ENCODE results near the gene RPL5.

RPL5 gene

DNA sequence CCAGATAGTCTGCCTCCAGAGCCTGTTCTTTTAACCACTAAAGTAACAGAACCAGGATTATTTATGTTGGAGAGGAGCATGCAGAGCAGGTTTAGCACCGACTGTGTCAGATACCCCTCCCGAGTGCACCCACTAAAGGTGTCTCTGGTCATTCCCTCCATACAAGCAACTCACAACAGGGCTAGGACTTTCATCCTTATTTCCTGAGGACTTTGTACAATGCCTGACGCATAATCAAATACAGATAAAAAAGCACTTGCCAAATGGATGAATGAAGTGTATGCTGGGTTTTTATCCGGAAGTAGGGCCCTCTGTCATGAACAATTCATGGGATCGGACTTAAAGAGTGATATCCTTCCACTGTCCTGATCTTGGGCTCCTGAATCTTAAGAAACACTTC lies 26.0 kb downstream of the RPL5 start:
- no peaks in the 10 kb centered on the region; a peak in 1 of 3 replicates for H3K36me3 ChIP-seq (ENCODE audit: control insufficient read depth in 2 of 2, insufficient read depth in 1 of 2, low read length in 2 of 2)
- H3K4me3 ChIP-seq (ENCODE audit: low read depth, low read length) = no peak overlapping the region
- CTCF ChIA-PET = interaction anchor here (0.6 to 9.2 kb wide), 27 partner anchors 11 to 1027 kb away, joined by 3 to 216 read pairs (median 10); no protein-coding TSS in a partner anchor
- H3K9me3 ChIP-seq (ENCODE audit: control insufficient read depth, insufficient read depth, low read depth, low read length) = no peaks in the 10 kb centered on the region
- POLR2A ChIA-PET = no interaction called here
- no peak for TF ChIP-seq ZNF791 (tag by site-specific recombination; IDR thresholded peaks at IDR 0.05)
- TF ChIP-seq ZNF529 (tag by site-specific recombination; IDR thresholded peaks at IDR 0.05; ENCODE audit: insufficient replicate concordance) = no peak
- TF ChIP-seq, protein P1, sequence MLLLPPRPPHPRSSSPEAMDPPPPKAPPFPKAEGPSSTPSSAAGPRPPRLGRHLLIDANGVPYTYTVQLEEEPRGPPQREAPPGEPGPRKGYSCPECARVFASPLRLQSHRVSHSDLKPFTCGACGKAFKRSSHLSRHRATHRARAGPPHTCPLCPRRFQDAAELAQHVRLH (tag by site-specific recombination; IDR thresholded peaks at IDR 0.05) = no peak
- no peak for TF ChIP-seq SCRT2 (tag by site-specific recombination; IDR thresholded peaks at IDR 0.05)
- TF ChIP-seq, protein P2, sequence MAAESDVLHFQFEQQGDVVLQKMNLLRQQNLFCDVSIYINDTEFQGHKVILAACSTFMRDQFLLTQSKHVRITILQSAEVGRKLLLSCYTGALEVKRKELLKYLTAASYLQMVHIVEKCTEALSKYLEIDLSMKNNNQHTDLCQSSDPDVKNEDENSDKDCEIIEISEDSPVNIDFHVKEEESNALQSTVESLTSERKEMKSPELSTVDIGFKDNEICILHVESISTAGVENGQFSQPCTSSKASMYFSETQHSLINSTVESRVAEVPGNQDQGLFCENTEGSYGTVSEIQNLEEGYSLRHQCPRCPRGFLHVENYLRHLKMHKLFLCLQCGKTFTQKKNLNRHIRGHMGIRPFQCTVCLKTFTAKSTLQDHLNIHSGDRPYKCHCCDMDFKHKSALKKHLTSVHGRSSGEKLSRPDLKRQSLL (tag by site-specific recombination; IDR thresholded peaks at IDR 0.05) = no peak
- TF ChIP-seq ZNF530 (tag by site-specific recombination; IDR thresholded peaks at IDR 0.05; ENCODE audit: low read depth) = no peak
- TF ChIP-seq GFI1B (tag by site-specific recombination; IDR thresholded peaks at IDR 0.05) = no peak
- TF ChIP-seq KLF1 (tag by site-specific recombination; IDR thresholded peaks at IDR 0.05) = no peak
- TF ChIP-seq, protein P3, sequence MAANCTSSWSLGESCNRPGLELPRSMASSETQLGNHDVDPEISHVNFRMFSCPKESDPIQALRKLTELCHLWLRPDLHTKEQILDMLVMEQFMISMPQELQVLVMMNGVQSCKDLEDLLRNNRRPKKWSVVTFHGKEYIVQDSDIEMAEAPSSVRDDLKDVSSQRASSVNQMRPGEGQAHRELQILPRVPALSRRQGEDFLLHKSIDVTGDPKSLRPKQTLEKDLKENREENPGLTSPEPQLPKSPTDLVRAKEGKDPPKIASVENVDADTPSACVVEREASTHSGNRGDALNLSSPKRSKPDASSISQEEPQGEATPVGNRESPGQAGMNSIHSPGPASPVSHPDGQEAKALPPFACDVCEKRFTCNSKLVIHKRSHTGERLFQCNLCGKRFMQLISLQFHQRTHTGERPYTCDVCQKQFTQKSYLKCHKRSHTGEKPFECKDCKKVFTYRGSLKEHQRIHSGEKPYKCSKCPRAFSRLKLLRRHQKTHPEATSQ (tag by site-specific recombination; IDR thresholded peaks at IDR 0.05) = no peak
- TF ChIP-seq OVOL3 (tag by site-specific recombination; IDR thresholded peaks at IDR 0.05) = no peak
- TF ChIP-seq ZFP3 (tag by site-specific recombination; IDR thresholded peaks at IDR 0.05; ENCODE audit: low read depth) = no peak
- no peak for TF ChIP-seq ZNF324 (tag by site-specific recombination; IDR thresholded peaks at IDR 0.05)
- no peak for TF ChIP-seq ZNF211 (tag by site-specific recombination; IDR thresholded peaks at IDR 0.05; ENCODE audit: low read depth)
- no peak for TF ChIP-seq ZNF214 (tag by site-specific recombination; IDR thresholded peaks at IDR 0.05; ENCODE audit: borderline replicate concordance)
- no peak for TF ChIP-seq HOXD13 (CRISPR knock-in tag; IDR thresholded peaks at IDR 0.05; ENCODE audit: borderline replicate concordance)
- H3K4me1 ChIP-seq (ENCODE audit: control insufficient read depth, insufficient read depth, low read length) = no peaks in the 10 kb centered on the region
- H3K27ac ChIP-seq (ENCODE audit: extremely low read depth, low read depth, low read length) = no peak overlapping the region

DNA sequence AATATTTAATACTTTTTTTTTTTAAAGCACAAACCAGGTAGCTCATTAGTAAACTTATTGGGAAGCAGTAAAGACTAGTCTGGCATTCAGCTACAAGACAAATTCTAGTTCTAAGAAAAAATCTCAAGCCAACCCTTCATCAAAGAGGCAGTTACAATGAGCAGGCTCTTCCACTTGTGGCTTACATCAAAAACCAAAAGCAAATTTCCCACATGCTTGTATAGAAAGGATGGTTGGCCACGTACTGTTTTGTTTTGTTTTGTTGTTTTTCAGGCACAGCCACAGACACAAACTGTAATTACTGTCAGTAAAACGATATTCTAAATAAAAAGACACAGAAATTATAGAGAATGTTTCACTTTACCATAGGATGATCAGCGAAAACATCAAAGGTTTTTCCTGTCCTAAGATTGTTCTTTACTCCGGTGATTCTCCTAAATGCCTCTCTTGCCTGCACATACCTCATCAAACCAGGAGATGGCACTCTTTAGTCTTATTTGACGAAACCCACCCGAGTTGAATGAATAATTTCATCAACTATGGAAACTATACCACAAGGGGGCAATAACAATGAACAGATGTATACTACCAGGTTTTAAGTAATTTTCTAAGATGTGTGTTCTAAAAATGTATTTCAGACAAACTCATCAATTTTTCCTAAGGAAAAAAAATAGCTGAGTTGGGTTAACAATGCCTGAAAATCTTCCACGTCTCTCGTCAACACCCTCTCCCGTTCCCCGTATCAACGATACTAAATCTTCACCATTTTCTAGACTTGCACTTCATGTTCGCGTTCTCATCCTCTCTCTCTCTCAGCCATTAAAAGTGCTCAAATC lies 26.9 kb downstream of the RPL5 start:
- Histone ChIP-seq H3K4me3 (ENCODE audit: low read depth, low read length) (no peak overlapping the region), H3K9me3 (ENCODE audit: control insufficient read depth, insufficient read depth, low read depth, low read length) (no peaks in the 10 kb centered on the region), H3K27ac (ENCODE audit: extremely low read depth, low read depth, low read length) (no peak overlapping the region), H3K4me1 (ENCODE audit: control insufficient read depth, insufficient read depth, low read length) (no peaks in the 10 kb centered on the region), H3K36me3 (ENCODE audit: control insufficient read depth in 2 of 2, insufficient read depth in 1 of 2, low read length in 2 of 2) (no peaks in the 10 kb centered on the region; a peak in 1 of 3 replicates)
- ChIA-PET POLR2A (interaction anchor here (1.3 kb wide), 1 partner anchor 27 kb away, joined by 3 read pairs; no protein-coding TSS in a partner anchor), CTCF (interaction anchor here (0.6 to 9.2 kb wide), 74 partner anchors 8 to 1864 kb away, joined by 3 to 216 read pairs (median 5); partner anchors contain the start of genes MTF2 and RPL5)
- TF ChIP-seq ZSCAN16 (tag by site-specific recombination; IDR thresholded peaks at IDR 0.05) (no peak), ZNF133 (tag by site-specific recombination; IDR thresholded peaks at IDR 0.05) (no peak), ZNF221 (tag by site-specific recombination; IDR thresholded peaks at IDR 0.05; ENCODE audit: borderline replicate concordance) (no peak), ZNF677 (tag by site-specific recombination; IDR thresholded peaks at IDR 0.05) (no peak), ZBTB20 (tag by site-specific recombination; IDR thresholded peaks at IDR 0.05) (no peak), ZSCAN23 (tag by site-specific recombination; IDR thresholded peaks at IDR 0.05) (no peak), ZXDB (tag by site-specific recombination; IDR thresholded peaks at IDR 0.05) (no peak), ZNF23 (tag by site-specific recombination; IDR thresholded peaks at IDR 0.05; ENCODE audit: borderline replicate concordance) (no peak), SETDB1 (IDR thresholded peaks at IDR 0.05; ENCODE audit: insufficient read length, low read length) (no peak), ZNF473 (tag by site-specific recombination; IDR thresholded peaks at IDR 0.05) (no peak), SALL2 (tag by site-specific recombination; IDR thresholded peaks at IDR 0.05; ENCODE audit: borderline replicate concordance) (no peak)
- TF ChIP-seq, protein P4, sequence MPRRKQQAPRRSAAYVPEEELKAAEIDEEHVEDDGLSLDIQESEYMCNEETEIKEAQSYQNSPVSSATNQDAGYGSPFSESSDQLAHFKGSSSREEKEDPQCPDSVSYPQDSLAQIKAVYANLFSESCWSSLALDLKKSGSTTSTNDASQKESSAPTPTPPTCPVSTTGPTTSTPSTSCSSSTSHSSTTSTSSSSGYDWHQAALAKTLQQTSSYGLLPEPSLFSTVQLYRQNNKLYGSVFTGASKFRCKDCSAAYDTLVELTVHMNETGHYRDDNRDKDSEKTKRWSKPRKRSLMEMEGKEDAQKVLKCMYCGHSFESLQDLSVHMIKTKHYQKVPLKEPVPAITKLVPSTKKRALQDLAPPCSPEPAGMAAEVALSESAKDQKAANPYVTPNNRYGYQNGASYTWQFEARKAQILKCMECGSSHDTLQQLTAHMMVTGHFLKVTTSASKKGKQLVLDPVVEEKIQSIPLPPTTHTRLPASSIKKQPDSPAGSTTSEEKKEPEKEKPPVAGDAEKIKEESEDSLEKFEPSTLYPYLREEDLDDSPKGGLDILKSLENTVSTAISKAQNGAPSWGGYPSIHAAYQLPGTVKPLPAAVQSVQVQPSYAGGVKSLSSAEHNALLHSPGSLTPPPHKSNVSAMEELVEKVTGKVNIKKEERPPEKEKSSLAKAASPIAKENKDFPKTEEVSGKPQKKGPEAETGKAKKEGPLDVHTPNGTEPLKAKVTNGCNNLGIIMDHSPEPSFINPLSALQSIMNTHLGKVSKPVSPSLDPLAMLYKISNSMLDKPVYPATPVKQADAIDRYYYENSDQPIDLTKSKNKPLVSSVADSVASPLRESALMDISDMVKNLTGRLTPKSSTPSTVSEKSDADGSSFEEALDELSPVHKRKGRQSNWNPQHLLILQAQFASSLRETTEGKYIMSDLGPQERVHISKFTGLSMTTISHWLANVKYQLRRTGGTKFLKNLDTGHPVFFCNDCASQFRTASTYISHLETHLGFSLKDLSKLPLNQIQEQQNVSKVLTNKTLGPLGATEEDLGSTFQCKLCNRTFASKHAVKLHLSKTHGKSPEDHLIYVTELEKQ (tag by site-specific recombination; IDR thresholded peaks at IDR 0.05; ENCODE audit: borderline replicate concordance) = no peak
- TF ChIP-seq, protein P5, sequence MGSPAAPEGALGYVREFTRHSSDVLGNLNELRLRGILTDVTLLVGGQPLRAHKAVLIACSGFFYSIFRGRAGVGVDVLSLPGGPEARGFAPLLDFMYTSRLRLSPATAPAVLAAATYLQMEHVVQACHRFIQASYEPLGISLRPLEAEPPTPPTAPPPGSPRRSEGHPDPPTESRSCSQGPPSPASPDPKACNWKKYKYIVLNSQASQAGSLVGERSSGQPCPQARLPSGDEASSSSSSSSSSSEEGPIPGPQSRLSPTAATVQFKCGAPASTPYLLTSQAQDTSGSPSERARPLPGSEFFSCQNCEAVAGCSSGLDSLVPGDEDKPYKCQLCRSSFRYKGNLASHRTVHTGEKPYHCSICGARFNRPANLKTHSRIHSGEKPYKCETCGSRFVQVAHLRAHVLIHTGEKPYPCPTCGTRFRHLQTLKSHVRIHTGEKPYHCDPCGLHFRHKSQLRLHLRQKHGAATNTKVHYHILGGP (tag by site-specific recombination; IDR thresholded peaks at IDR 0.05) = no peak
